ENCODE data around the gene ARHGAP26.

ARHGAP26 gene

DNA sequence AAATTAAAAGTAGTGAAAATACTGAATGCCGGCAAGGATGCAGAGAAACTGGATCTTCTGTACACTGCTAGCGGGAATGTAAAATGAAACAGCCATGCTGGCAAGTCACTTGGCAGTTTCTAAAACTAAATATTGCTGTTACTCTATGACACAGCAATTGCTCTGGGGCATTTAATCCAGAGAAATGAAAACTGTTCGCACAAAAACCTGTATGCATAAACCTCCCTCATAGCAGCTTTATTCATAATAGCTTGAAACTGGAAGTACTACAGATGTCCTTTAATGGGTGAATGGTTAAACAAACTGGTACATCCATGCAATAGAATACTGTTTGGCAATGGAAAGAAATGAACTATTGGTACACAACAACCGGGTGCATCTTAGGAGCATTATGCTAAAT lies 167.2 kb downstream of the ARHGAP26 start:
- TF ChIP-seq, protein P1, sequence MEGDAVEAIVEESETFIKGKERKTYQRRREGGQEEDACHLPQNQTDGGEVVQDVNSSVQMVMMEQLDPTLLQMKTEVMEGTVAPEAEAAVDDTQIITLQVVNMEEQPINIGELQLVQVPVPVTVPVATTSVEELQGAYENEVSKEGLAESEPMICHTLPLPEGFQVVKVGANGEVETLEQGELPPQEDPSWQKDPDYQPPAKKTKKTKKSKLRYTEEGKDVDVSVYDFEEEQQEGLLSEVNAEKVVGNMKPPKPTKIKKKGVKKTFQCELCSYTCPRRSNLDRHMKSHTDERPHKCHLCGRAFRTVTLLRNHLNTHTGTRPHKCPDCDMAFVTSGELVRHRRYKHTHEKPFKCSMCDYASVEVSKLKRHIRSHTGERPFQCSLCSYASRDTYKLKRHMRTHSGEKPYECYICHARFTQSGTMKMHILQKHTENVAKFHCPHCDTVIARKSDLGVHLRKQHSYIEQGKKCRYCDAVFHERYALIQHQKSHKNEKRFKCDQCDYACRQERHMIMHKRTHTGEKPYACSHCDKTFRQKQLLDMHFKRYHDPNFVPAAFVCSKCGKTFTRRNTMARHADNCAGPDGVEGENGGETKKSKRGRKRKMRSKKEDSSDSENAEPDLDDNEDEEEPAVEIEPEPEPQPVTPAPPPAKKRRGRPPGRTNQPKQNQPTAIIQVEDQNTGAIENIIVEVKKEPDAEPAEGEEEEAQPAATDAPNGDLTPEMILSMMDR (IDR thresholded peaks at IDR 0.05; ENCODE audit: low read depth, low read length, missing control alignments): no peak
- no peak overlapping the region for H3K4me3 ChIP-seq (replicated peaks; ENCODE audit: low read depth, low read length)
- no peak for DNase-seq (ENCODE audit: extremely low read depth, low read depth)

GRCh38 chr5:142938266-142938880 lies 168.2 kb downstream of the ARHGAP26 start:
- TF ChIP-seq, protein P1 (IDR thresholded peaks at IDR 0.05; ENCODE audit: low read depth, low read length, missing control alignments): no peak
- no peak for DNase-seq (ENCODE audit: extremely low read depth, low read depth)
- H3K4me3 ChIP-seq (replicated peaks; ENCODE audit: low read depth, low read length): no peak overlapping the region

DNA sequence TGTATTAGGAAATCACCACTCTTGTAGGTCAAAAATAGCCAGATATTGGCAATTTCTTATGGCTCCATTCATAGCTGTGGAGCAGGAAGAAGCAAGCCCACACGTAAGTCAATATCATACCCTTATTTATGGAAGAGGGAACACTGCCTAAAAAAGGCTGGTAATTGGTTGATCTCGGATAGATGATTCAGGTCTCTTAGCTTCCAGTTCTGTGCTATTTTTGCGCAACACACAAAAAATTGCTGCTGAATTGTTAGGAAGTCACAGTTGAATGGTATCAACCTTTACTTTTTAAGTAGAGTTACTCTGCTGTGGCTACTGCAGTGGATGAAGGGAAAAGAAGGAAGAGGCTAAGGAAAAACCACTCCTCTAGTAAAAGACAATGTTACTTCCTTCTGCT lies 168.8 kb downstream of the ARHGAP26 start:
- TF ChIP-seq, protein P1 (IDR thresholded peaks at IDR 0.05; ENCODE audit: low read depth, low read length, missing control alignments): no peak
- no peak overlapping the region for H3K4me3 ChIP-seq (replicated peaks; ENCODE audit: low read depth, low read length)
- no peak for DNase-seq (ENCODE audit: extremely low read depth, low read depth)

DNA sequence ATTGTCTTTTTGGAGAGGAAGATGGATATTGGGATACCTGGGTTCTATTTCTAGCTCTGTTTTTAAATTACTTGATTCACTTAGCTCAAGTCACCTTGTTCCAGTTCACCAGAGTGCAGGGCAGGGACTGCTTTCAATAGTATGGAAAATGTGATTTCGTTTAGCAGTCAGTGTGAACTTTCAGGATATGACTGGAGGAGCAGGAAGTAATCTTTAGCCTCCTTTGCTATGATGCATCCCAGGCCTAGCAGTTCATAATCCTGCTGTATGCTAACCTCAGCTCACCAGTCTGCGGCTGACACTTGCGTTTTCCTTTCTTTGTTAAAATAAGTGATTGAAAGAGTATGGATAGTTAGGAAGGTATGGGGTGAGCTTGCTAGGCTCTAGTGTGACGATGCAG lies 169.7 kb downstream of the ARHGAP26 start:
- TF ChIP-seq, protein P1 (IDR thresholded peaks at IDR 0.05; ENCODE audit: low read depth, low read length, missing control alignments): no peak
- no peak for DNase-seq (ENCODE audit: extremely low read depth, low read depth)
- H3K4me3 ChIP-seq (replicated peaks; ENCODE audit: low read depth, low read length): no peak overlapping the region

GRCh38 chr5:142941245-142941644 lies 171.1 kb downstream of the ARHGAP26 start:
- TF ChIP-seq, protein P1 (IDR thresholded peaks at IDR 0.05; ENCODE audit: low read depth, low read length, missing control alignments): no peak
- DNase-seq (ENCODE audit: extremely low read depth, low read depth): no peak
- H3K4me3 ChIP-seq (replicated peaks; ENCODE audit: low read depth, low read length): no peak overlapping the region

DNA sequence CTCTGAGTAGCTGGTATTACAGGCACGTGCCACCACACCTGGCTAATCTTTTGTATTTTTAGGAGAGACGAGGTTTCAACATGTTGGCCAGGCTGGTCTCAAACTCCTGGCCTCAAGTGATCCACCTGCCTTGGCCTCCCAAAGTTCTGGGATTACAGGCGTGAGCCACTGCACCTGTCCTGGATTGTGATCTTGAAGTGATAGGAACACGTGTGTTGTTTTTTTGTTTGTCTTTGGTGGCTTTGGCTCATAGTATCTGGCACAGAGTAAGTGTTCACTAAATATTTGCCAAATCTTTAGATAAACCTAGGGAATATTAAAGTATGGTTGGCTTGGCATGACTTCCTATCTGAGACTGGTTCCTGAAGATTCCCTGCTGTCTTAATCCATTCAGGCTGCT lies 172.7 kb downstream of the ARHGAP26 start:
- TF ChIP-seq, protein P1 (IDR thresholded peaks at IDR 0.05; ENCODE audit: low read depth, low read length, missing control alignments): no peak
- H3K4me3 ChIP-seq (replicated peaks; ENCODE audit: low read depth, low read length): no peak overlapping the region
- no peak for DNase-seq (ENCODE audit: extremely low read depth, low read depth)

DNA sequence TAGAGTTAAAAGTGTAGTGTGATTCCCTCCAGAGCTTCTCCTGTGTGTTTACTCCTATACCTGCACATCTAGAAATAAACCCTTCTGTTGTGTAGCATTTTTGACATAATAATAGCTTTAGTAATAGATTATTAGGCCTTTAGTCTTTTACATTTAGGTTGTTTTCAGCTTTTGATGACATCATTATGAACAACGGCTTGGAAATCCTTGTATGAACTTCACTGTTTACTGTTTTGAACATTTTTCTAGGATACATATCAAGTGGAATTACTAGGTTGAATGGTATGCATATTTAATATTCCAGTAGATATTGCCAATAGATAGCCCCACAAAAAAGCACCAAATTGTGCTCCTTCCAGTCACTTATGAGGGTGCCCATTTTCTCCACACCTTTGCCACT lies 174.0 kb downstream of the ARHGAP26 start:
- TF ChIP-seq, protein P1 (IDR thresholded peaks at IDR 0.05; ENCODE audit: low read depth, low read length, missing control alignments): no peak
- DNase-seq (ENCODE audit: extremely low read depth, low read depth): no peak
- H3K4me3 ChIP-seq (replicated peaks; ENCODE audit: low read depth, low read length): no peak overlapping the region

Data from HFF-Myc (cell line).